Testis (tissue), 3 donors: ENCODE measurements around the gene ZACN. TPM values are rescaled to one million over a fixed set of nuclear protein-coding genes. Genes with fewer than 3 reads are reported as not detected.

Source experiments
- DNase-seq: peaks from one replicate; pipeline ENCODE4 v3.0.0-alpha.2; 2019
- H3K27ac ChIP-seq, 2 donors: fragments of 200-600 bp; sonication (generic); one replicate each; pipeline ENCODE4 v1.5.1; 2019
- H3K27me3 ChIP-seq: fragments of 200-600 bp; sonication (generic); one replicate; pipeline ENCODE4 v1.5.1; 2019
- H3K36me3 ChIP-seq: fragments of 200-600 bp; sonication (generic); one replicate; pipeline ENCODE4 v1.5.1; 2017; ENCODE audit warnings: low read depth; ENCODE audit errors: missing control alignments
- H3K4me1 ChIP-seq: fragments of 200-600 bp; sonication (generic); one replicate; pipeline ENCODE4 v1.5.1; 2019
- H3K4me3 ChIP-seq, 2 donors: fragments of 200-600 bp; sonication (generic); one replicate each; pipeline ENCODE4 v1.5.1; 2017 to 2019
- H3K9me3 ChIP-seq: fragments of 200-600 bp; sonication (generic); one replicate; pipeline ENCODE4 v1.5.1; 2017
- POLR2A ChIP-seq: fragments of 450-650 bp; IDR thresholded peaks from one replicate; pipeline ENCODE4 v1.6.1; 2017; ENCODE audit warnings: antibody characterized with exemption, mild to moderate bottlenecking, moderate library complexity
- WGBS, 2 donors: methylation state at CpG; one replicate each; pipeline ENCODE4 v1.1.5; 2018; 5-methylcytosine and 5-hydroxymethylcytosine counted together
- intact Hi-C: fragments of 100-400 bp; cut with DNase I; formaldehyde crosslinking; loops from one replicate; pipeline ENCODE4 v1.15.1; 2023; ENCODE audit warnings: low total_unique reads
- polyA plus RNA-seq: library from polyadenylated mRNA; stranded (reverse); fragments of 350-450 nt; fragmentation: Illumina TruSeq; extraction: RNeasy Lipid Tissue Mini Kit (QIAGEN cat#74804); gene quantifications from one replicate; pipeline ENCODE4 v1.2.3, GENCODE V29; 2014; ENCODE audit warnings: low read depth, low replicate concordance; ENCODE audit not compliant: insufficient read depth
- total RNA-seq, 2 donors: library from RNA; depleted of rRNA; stranded (reverse); fragments of >200 nt; gene quantifications; one replicate each; pipeline ENCODE4 v1.2.3, GENCODE V29; 2016
- TF ChIP-seq, protein P1 (sequence below), 3 experiments: fragments of 450-650 bp in 2 of 3; fragments of 200-600 bp in 1 of 3; sonication (generic) in 1 of 3; IDR thresholded peaks; one replicate each; pipeline ENCODE4 v1.5.1; 2016 to 2019; ENCODE audit warnings: antibody characterized with exemption in 3 of 3, mild to moderate bottlenecking in 2 of 3, moderate library complexity in 1 of 3

The ZACN gene
- total and polyA plus RNA-seq, 3 donors from 2014 or later, result 0.13 to 0.31 TPM; not detected in 1

DNA sequence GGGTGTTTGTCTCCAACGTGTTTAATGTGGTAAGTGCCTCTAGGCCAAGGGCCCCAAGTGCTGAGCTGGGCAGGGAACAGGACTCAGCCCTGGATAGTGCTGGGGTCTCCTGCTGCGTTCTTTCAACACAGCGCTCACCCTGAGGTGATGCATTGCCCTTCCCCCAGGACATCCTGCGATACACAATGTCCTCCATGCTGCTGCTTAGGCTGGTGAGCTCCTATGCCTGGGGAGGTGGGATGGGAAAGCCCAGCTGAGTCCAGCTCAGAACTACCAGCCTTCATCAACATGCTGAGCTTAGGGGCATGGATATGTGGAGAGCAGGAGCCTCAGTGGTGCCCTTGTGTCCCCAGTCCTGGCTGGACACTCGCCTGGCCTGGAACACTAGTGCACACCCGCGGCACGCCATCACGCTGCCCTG is 563 bp downstream of the ZACN start:
- no peaks in the 10 kb centered on the region for H3K27me3 ChIP-seq
- TF ChIP-seq, protein P1, sequence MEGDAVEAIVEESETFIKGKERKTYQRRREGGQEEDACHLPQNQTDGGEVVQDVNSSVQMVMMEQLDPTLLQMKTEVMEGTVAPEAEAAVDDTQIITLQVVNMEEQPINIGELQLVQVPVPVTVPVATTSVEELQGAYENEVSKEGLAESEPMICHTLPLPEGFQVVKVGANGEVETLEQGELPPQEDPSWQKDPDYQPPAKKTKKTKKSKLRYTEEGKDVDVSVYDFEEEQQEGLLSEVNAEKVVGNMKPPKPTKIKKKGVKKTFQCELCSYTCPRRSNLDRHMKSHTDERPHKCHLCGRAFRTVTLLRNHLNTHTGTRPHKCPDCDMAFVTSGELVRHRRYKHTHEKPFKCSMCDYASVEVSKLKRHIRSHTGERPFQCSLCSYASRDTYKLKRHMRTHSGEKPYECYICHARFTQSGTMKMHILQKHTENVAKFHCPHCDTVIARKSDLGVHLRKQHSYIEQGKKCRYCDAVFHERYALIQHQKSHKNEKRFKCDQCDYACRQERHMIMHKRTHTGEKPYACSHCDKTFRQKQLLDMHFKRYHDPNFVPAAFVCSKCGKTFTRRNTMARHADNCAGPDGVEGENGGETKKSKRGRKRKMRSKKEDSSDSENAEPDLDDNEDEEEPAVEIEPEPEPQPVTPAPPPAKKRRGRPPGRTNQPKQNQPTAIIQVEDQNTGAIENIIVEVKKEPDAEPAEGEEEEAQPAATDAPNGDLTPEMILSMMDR (IDR thresholded peaks at IDR 0.05), result no peak
- TF ChIP-seq POLR2A, result no peak
- peaks cover 36% of the 10 kb centered on the region for H3K4me1 ChIP-seq
- no peak overlapping the region for H3K4me3 ChIP-seq
- H3K9me3 ChIP-seq, result no peaks in the 10 kb centered on the region
- no peak overlapping the region for H3K27ac ChIP-seq
- intact Hi-C loops, result no loop called here
- no peaks in the 10 kb centered on the region for H3K36me3 ChIP-seq
- WGBS, 2 donors, result 42% methylated on average over 9 of the region's 9 CpGs; no CpG with 5 or more reads in 1 of the 2 donors
- no peak for DNase-seq

DNA sequence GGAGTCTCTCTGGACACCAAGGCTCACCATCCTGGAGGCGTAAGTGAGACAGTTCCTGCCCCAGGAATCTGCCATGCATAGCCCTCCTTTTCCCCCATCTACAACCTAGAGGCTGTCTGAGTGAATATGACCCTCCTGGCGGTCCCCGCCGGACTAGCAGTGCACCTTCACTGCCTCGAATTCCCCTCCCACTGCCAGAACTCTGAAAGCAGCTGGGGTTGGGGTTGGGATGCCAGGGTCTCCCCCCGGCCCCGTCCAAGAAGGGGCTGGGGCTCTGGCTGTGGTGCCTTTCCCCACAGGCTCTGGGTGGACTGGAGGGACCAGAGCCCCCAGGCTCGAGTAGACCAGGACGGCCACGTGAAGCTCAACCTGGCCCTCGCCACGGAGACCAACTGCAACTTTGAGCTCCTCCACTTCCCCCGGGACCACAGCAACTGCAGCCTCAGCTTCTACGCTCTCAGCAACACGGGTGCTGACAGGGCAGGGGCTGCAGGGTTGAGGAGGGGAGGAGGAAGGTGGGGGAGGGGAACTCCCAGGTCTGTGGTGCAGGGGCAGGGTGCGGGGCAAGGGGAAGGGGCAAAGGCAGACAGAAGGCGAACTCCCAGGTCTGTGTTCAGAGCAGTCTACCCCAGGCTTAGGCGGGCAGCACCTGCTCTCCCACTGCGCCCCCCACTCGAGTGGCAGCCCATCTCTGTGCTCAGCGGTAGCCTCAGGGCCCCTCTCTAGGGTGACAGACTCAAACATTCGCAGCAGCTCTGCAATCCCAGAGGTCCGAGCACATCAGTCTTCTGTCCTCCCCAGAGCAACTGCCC is 1.2 kb downstream of the ZACN start:
- no peaks in the 10 kb centered on the region for H3K27me3 ChIP-seq
- intact Hi-C loops, result no loop called here
- no peak overlapping the region for H3K4me3 ChIP-seq
- H3K4me1 ChIP-seq, result peaks cover 30% of the 10 kb centered on the region
- no peak for DNase-seq
- TF ChIP-seq POLR2A, result no peak
- TF ChIP-seq, protein P1 (IDR thresholded peaks at IDR 0.05), result no peak
- 28 to 32% methylated on average over 13 to 22 of the region's 23 CpGs for WGBS, 2 donors
- H3K9me3 ChIP-seq, result no peaks in the 10 kb centered on the region
- H3K36me3 ChIP-seq, result no peaks in the 10 kb centered on the region
- H3K27ac ChIP-seq, result no peak overlapping the region

DNA sequence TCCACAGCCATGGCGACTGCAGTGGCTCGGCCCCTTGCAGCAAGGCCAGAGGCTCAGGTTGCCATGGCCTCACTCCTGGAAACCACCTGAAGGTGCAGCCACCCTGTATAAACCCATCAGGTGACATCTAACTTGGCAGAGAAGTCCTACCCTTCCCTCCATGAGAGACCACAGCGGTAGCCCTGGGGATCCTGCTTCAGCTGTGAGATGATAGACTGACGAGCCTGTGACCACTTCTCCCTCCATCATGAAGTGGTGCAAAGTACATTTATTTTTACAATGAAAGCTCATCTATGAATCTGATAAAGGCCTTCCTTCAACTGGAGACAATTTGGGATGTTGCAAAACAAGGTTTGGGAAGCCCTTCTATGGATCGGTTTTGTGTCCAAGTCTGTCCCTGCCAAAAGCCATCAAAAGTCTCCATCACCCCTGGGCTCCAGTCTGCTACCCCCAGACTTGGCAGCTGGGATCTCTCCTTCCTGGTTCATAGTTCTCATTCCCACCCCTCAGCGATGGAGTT is 1.8 kb downstream of the ZACN start:
- no peak for DNase-seq
- intact Hi-C loops, result no loop called here
- H3K27me3 ChIP-seq, result no peaks in the 10 kb centered on the region
- no peak for TF ChIP-seq POLR2A
- TF ChIP-seq, protein P1 (IDR thresholded peaks at IDR 0.05), result no peak
- H3K4me3 ChIP-seq, result no peak overlapping the region
- H3K27ac ChIP-seq, result no peak overlapping the region
- peaks cover 23% of the 10 kb centered on the region for H3K4me1 ChIP-seq
- H3K9me3 ChIP-seq, result no peaks in the 10 kb centered on the region
- WGBS, 2 donors, result 56 to 58% methylated on average over 6 of the region's 6 CpGs
- H3K36me3 ChIP-seq, result no peaks in the 10 kb centered on the region

DNA sequence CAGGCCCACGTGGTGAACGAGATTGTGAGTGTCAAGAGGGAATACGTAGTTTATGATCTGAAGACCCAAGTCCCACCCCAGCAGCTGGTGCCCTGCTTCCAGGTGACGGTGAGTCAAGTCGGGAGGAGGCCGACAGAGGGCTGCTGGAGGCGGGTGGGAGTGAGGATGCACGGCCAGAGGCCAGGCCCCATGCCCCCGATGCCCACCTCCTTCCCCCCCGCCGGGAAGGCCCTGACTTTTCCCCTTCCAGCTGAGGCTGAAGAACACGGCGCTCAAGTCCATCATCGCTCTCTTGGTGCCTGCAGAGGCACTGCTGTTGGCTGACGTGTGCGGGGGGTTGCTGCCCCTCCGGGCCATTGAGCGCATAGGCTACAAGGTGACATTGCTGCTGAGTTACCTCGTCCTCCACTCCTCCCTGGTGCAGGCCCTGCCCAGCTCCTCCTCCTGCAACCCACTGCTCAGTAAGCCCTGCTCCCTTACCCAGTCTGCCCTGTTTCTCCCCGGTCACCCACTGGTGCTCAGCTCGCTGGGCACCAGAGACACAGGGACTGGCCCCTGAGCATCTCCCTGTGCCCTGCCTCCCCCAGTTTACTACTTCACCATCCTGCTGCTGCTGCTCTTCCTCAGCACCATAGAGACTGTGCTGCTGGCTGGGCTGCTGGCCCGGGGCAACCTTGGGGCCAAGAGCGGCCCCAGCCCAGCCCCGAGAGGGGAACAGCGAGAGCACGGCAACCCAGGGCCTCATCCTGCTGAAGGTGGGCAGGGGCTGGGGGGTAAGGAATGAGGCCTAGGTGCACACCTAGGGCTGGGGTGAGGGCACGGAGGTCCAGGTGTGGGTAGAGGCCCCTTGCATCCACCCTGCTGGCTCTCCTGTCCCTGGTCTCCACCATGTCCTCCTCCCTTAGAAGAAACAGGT is 2.6 kb downstream of the ZACN start:
- WGBS, 2 donors, result 69 to 81% methylated on average over 13 to 27 of the region's 27 CpGs
- Histone ChIP-seq H3K4me1 (peaks cover 19% of the 10 kb centered on the region), H3K36me3 (no peaks in the 10 kb centered on the region), H3K27ac (no peak overlapping the region), H3K4me3 (no peak overlapping the region), H3K9me3 (no peaks in the 10 kb centered on the region), H3K27me3 (no peaks in the 10 kb centered on the region)
- no peak for DNase-seq
- no peak for TF ChIP-seq POLR2A
- TF ChIP-seq, protein P1 (IDR thresholded peaks at IDR 0.05), result no peak
- intact Hi-C loops, result no loop called here
